GM21529 (cell line): ENCODE measurements around the gene TNFAIP2.

Experiments used
- ATAC-seq: cut with Tn5 transposase; IDR thresholded peaks from one replicate; pipeline ENCODE4 v1.9.1; 2021; ENCODE audit not compliant: unreplicated experiment

The TNFAIP2 gene, protein sequence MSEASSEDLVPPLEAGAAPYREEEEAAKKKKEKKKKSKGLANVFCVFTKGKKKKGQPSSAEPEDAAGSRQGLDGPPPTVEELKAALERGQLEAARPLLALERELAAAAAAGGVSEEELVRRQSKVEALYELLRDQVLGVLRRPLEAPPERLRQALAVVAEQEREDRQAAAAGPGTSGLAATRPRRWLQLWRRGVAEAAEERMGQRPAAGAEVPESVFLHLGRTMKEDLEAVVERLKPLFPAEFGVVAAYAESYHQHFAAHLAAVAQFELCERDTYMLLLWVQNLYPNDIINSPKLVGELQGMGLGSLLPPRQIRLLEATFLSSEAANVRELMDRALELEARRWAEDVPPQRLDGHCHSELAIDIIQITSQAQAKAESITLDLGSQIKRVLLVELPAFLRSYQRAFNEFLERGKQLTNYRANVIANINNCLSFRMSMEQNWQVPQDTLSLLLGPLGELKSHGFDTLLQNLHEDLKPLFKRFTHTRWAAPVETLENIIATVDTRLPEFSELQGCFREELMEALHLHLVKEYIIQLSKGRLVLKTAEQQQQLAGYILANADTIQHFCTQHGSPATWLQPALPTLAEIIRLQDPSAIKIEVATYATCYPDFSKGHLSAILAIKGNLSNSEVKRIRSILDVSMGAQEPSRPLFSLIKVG

GRCh38 chr14:103122947-103123633 is at the start of gene TNFAIP2:
Gene TNFAIP2 (plus strand): TSS chr14:103123461. CDS start chr14:103126458, 2,997 bp downstream.
- ATAC-seq: no peak

- ATAC-seq: no peak
These were observed 49.2 kb upstream of the TNFAIP2 start for GRCh38 chr14:103073876-103074728.

DNA sequence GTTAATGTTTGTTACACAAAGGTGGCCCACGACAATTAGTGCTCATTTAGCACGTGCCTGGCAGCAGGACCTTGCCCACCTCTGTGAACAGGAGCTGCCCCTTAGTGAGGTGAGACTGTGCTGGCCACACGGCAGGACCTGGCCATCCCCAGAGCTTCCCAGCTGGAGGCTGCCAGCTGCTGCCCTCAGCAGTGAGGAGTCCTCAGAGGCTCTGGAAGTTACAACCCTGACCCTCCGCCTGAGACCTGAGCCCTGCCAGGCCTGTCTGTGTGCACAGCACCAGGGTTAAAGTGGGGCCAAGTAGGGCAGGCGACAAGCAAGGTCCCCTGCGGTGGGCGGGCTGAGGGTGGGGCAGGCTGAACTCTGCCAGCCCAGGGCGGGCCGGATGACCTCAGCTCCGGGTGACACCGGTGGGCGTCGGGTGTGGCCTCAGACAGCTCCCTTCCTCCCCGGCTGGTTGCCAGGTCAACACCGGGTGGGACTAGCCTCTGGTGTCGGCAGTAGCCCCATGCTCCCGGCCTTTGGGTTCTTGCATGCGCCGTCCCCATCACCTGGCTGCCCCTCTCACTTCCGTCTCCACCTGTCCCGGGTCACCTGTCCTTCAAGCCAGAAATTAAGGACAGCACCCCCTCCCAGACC is 48.4 kb upstream of the TNFAIP2 start:
- no peak for ATAC-seq

DNA sequence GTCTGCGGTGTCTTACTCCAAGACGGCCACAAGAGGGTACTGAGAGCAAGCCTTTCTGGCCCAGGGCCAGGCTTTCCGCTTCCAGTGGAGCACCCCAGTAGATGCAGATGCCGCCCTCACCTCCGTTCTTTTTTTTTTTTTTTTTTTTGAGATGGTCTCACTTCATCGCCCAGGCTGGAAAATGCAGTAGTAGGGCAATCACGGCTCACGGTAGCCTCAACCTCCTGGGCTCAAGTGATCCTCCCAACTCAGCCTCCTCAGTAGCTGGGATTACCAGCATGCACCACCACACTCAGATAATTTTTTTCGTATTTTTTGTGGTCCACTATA is 44.9 kb upstream of the TNFAIP2 start:
- peak; percentile 46 for ATAC-seq

GRCh38 chr14:103078860-103079587 is 44.2 kb upstream of the TNFAIP2 start:
- no peak for ATAC-seq

- no peak for ATAC-seq
These were observed 41.3 kb upstream of the TNFAIP2 start for GRCh38 chr14:103081951-103082350.

DNA sequence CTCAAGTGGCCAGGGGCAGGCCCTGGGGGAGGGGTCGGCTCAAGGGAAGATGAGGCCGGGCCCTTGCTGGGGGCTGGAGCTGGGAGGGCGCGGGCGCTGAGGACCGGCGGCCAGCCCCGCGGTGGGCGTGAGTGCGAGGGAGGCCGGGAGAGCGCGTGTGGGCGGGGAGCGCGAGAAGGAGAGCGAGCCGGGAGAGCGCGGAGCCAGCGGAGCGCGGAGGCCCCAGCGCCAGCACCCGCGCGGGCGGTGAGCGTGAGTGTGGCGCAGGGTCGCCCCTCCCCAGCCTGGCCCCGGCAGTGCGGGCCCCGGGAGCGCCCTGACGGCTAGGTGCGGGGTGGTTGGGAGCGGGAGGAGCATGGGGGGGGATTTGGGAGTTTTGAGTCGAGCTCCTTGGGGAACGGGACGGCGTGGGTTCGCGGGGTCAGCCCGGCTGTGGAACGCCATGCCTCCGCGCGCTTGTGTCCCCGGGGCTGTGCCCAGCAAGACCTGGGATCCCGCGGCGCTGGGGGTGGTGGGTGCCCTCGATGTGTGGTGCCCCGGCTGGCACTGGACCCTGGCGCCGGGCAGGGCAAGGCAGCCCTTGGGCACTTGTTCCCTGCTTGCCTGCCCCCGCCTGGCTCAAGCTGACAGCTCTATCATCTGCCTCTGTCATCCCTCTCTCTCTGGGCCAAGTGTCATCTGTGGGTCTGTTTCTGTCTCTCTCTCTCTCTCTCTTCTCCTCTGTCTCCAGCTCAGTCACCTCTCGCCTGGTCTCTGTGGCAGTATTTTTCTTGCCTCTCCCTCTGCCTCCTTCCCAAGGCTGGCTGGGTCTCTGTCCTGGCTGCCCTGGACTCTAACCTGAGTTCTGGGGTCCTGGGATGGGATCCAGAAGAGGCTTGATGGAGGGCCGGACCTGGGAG is 39.0 kb upstream of the TNFAIP2 start, which contains the start of gene LBHD2:
Gene LBHD2, plus strand, starts transcription at position 190 of the 899 bp plus-strand sequence. CDS start 1,803 bp downstream, outside the sequence.
- ATAC-seq: no peak

- no peak for ATAC-seq
These were observed 37.9 kb upstream of the TNFAIP2 start for GRCh38 chr14:103085106-103086091.

DNA sequence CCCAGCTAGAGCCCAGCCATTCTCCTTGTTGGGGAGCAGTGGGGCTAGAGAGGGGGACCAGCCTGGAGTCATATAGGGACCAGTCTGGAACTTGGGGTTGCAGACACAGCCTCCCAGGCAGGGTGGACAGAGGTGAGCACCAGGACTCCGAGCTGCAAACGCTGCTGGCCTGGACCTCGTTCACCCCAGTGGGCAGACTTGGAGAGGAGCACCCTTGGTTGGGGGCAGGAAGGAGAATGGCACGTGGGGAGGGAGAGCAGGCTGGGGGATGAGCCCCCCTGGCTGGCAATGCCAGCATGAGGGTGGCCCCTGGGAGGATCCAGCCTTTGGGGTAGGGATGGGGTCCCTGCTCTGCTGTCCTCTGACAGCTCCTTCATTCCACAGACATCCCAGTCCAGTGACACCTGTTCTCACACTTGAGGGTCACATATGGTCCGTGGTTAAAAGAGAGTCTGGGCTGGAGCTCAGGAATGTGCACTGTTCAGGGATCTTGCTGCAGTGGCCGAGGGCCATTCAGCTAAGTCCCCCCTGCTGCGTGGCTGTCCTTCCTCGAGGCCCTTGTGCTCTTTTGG is 36.4 kb upstream of the TNFAIP2 start:
- no peak for ATAC-seq

DNA sequence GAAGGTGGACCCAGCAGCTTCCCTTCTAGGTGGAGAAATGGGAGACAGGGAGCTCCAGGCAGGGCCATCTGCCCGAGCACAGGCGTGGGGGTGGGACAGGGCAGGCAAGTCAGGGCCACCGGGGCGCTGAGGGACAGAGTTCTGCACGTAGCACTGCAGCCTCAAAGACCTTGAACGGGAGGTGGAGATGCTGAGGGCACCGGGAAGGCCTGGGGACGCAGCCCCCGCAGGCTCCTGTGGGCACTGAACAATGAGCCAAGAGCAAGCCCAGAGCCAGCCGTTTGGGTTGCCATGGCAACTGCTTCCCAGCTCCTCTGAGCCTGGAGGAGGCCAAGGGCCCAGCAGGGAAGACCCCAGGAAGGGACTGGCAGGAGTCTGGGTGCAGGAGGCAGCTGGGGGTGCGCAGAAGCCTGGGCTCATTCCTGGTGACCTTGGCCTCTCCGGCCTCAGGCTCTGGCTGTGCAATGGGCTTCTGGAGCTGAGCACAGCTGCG is 35.9 kb upstream of the TNFAIP2 start:
- ATAC-seq: no peak

GRCh38 chr14:103088921-103089320 is 34.3 kb upstream of the TNFAIP2 start:
- no peak for ATAC-seq

GRCh38 chr14:103089386-103090335 is 33.6 kb upstream of the TNFAIP2 start:
- no peak for ATAC-seq

DNA sequence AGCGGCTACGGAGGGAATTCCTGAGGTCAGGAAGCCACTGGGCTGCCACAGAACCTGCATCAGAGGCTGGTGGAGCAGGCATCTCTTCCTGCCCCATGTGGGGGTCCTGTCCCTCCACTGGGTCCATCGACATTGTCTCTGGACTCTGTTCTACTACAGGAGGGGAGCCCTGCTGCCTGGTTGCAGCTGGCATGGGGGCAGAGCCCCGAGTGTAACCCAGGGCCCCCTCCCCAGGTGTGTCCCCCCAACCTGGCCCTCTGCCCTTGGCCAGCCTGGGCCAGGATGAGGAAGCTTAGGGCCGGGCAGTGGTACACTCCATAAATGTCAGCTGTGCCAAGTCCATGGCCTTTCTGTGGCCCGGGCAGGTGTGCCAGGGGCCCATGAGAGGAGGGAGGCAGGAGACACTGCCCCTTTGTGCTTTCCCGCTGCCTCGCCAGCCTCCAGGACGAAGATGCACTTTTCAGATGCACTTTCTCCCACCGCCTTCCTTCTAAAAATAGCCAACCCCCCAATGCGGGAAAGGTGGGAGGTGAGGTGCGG is 32.7 kb upstream of the TNFAIP2 start:
- no peak for ATAC-seq

DNA sequence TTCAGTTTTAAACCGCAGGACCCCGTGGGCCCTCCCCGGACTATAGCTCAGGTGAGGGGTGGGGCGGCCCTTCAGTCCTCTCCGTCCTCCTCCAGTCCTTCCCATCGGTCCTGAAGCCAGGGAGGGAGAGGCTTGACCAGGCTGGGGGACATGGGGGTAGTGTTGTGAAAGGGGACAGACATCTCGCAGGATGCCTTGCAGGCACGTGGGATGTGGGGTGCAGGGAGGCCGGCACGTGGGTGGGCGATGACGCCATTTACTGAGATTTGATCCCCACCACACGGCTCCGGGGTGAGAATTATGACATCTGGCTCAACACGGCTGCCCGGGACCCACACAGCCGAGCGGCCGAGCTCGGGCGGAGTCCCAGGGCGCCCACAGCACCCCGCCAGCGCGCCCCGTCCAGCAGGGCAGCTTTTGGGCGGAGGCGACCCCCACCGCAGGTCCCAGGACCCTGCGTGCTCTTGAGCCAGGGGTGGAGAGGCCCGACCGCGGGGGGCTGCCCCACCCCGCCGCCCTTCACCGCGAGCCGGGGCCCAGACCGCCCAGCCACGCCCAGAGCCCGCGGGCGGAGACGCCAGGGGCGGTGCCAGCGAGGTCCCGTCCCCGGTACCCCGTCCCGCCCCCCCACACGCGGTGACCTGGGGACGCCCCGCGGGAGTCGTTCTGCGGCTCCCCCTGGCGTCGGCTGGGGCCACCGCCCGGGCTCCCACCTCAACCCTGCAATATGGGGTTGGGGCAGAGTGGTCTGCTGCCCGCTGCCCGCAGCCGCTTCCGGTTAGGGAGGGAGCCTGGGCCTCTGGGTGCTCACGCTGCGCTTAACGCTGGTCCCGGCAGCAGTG is 32.0 kb upstream of the TNFAIP2 start:
- peak; percentile 66 for ATAC-seq

- no peak for ATAC-seq
These were observed 31.4 kb upstream of the TNFAIP2 start for GRCh38 chr14:103091883-103092222.
